ENCODE measurements around the gene CAMK2A. TPM values are rescaled to one million over a fixed set of nuclear protein-coding genes. Genes with fewer than 3 reads are reported as not detected.

The CAMK2A gene
- total RNA-seq, 1 donor from 2014 or later, result 1.5 TPM

- no peak for TF ChIP-seq CTCF (IDR thresholded peaks at IDR 0.05)
- Histone ChIP-seq H3K4me3 (no peak overlapping the region), H3K4me1 (no peaks in the 10 kb centered on the region), H3K27me3 (no peaks in the 10 kb centered on the region), H3K9me3 (no peaks in the 10 kb centered on the region), H3K27ac (no peak overlapping the region), H3K36me3 (no peaks in the 10 kb centered on the region)
- no peak for DNase-seq
- intact Hi-C loops (cut with DNase I), result no loop called here
- ATAC-seq, result no peak
Measured at GRCh38 chr5:150288361-150288760, 1.2 kb downstream of the CAMK2A start.

DNA sequence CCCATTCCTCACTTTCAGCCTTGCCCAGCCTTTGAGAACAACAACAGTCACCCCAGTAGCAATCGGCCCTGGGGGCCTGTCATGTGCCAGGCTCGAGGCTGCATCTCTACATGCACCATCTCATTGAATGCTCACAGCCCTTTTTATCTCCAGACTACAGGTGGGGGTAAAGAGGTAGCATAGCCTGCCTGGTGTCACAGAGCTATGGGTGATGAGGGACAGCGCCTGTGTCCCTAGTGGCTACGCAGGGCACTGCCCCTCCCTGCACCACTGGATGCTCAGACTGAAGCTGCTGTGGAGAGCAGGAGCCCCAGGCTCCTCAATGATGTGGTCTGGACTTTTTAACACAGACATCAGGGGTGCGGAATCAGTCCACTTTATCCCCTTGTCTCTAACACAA is 2.8 kb downstream of the CAMK2A start:
- Histone ChIP-seq H3K36me3 (no peaks in the 10 kb centered on the region), H3K4me1 (no peaks in the 10 kb centered on the region), H3K9me3 (no peaks in the 10 kb centered on the region), H3K4me3 (no peak overlapping the region), H3K27ac (no peak overlapping the region), H3K27me3 (no peaks in the 10 kb centered on the region)
- intact Hi-C loops (cut with DNase I), result no loop called here
- ATAC-seq (peak; percentile 18), DNase-seq (no peak)
- no peak for TF ChIP-seq CTCF (IDR thresholded peaks at IDR 0.05)

- TF ChIP-seq CTCF (IDR thresholded peaks at IDR 0.05), result no peak
- Histone ChIP-seq H3K27me3 (no peaks in the 10 kb centered on the region), H3K36me3 (no peaks in the 10 kb centered on the region), H3K27ac (no peak overlapping the region), H3K4me1 (no peaks in the 10 kb centered on the region), H3K4me3 (no peak overlapping the region), H3K9me3 (no peaks in the 10 kb centered on the region)
- DNase-seq, result no peak
- ATAC-seq, result no peak
- intact Hi-C loops (cut with DNase I), result no loop called here
Measured at GRCh38 chr5:150285114-150285513, 4.5 kb downstream of the CAMK2A start.

GRCh38 chr5:150284311-150284710 is 5.3 kb downstream of the CAMK2A start:
- Histone ChIP-seq H3K9me3 (no peaks in the 10 kb centered on the region), H3K36me3 (no peaks in the 10 kb centered on the region), H3K4me1 (no peaks in the 10 kb centered on the region), H3K4me3 (no peak overlapping the region), H3K27ac (no peak overlapping the region), H3K27me3 (no peaks in the 10 kb centered on the region)
- no peak for TF ChIP-seq CTCF (IDR thresholded peaks at IDR 0.05)
- DNase-seq (no peak), ATAC-seq (no peak)
- intact Hi-C loops (cut with DNase I), result no loop called here

GRCh38 chr5:150283904-150284303 is 5.7 kb downstream of the CAMK2A start:
- H3K36me3 ChIP-seq, result no peaks in the 10 kb centered on the region
- TF ChIP-seq CTCF (IDR thresholded peaks at IDR 0.05), result no peak
- no peaks in the 10 kb centered on the region for H3K27me3 ChIP-seq
- intact Hi-C loops (cut with DNase I), result no loop called here
- no peaks in the 10 kb centered on the region for H3K4me1 ChIP-seq
- ATAC-seq (no peak), DNase-seq (no peak)
- no peaks in the 10 kb centered on the region for H3K9me3 ChIP-seq
- H3K27ac ChIP-seq, result no peak overlapping the region
- no peak overlapping the region for H3K4me3 ChIP-seq

DNA sequence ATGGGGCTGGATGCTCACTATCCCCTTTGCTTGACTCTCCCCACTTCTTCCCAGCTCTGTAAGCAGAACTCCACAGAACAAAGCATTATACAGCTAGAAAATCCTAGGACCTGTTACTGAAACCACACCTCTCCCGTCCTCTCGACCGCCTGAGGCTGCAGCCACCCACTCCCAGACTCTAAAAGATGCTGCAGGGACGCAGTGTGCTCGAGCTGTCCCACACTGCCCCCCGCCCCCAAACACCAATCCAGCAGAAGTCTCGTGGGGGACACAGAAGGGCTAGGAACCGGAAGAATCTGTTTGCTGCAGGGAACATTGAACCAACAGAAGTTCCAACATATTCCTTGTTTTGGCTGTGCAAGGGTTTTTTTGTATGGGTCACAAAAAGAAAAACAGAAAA is 7.6 kb downstream of the CAMK2A start:
- no peaks in the 10 kb centered on the region for H3K4me1 ChIP-seq
- no peak overlapping the region for H3K4me3 ChIP-seq
- no peak for ATAC-seq
- intact Hi-C loops (cut with DNase I), result no loop called here
- H3K9me3 ChIP-seq, result no peaks in the 10 kb centered on the region
- no peaks in the 10 kb centered on the region for H3K36me3 ChIP-seq
- H3K27ac ChIP-seq, result no peak overlapping the region
- no peaks in the 10 kb centered on the region for H3K27me3 ChIP-seq
- TF ChIP-seq CTCF (IDR thresholded peaks at IDR 0.05), result no peak
- no peak for DNase-seq
